ENCODE data around the gene PLEKHS1.

Gene PLEKHS1

DNA sequence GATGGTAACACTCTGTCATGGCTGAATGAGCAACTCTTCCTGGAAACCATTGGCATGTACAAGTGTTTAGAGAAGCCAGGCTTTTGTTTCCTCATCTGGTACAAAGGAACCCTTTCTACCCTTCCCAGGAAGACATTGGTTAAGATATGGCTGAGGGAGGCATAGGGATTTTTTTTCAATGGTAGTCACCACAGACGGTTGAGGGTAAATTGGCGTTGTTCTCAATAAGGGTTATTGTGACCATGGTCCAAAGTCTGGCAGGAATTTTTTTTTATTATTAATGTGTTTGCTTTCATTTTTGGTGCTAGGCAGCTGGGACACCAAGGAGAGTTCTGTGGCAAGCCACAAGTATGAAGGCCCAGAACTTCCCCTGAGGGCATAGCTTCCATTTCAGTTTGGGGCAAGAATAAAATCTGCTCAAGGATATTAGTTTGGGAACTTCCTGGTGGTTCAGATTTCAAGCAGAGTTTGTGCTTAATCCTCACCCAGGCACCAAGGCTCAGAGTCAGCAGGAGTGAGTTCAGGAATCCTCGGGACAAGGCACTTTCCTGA lies at the start of gene PLEKHS1:
PLEKHS1 (plus strand) TSS at position 502 of the 552 bp plus-strand sequence. CDS start 3,596 bp downstream, outside the sequence.
- no peak for DNase-seq

DNA sequence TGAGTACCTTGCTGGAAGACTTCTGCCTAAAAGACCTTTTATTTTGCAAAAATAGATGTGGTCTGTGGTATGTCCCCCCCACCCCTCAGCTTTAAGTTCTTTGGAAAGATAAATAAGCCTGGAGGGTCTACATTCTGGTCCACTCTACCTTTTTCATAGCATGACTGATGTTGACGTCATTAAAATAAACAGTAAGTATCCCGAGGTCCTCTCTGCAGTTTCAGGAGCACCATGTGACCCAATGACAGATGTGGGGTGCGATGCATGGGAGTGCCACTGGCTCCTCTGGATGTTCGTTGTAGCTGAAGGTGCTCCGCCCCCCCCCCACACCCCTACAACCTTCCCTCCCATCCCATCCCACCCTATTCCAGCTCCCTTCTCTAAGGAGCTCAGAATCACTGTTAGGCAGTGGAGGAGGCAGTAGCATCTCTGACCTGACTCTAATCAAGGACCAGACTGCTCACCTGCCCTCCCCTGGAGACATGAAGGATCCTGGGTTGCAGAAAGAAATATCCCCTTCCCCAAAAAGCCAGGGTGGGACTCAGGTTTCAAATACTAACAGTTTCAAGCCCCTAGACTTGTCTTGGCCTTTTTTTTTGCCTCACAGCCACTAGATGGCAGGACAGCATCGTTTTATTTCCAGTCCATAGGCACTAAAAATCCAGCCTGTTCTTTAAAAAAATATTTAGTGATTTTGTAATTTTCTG lies 46.7 kb upstream of the PLEKHS1 start:
- peak in 1 of 2 donors; percentile 15 for DNase-seq

DNA sequence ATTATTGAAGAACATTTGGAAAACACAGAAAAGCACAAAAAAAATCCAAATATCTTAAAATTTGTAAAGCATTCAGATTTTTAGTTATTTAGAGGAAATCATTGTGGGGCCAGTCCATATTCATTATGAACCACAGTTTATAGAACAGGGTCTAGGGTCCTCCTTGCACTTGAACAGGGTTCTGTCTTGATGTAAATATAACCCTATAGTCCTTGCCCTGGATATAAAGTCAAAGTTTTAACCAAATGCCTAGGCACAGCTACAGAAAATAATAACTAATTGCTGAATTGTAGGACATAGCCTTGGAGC lies 46.2 kb upstream of the PLEKHS1 start:
- DNase-seq, result no peak

DNA sequence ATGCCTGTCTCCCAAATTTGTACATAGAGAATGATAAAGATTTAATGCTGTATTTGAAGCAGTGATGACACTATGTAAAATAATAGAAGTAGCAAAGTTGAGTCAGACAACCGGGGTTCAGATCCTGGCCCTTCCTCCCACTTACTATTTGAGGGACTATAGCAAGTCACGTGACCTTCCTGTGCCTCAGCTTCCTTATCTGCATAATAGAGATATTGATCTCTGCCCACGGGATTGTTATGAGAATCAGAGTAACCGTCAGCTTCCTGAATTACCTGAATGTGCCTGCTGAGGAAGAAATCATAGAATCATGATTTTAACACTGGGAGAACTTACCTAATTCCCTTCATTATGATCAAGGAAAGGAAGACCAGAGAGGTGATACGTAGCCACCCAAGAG lies 44.9 kb upstream of the PLEKHS1 start:
- no peak for DNase-seq

DNA sequence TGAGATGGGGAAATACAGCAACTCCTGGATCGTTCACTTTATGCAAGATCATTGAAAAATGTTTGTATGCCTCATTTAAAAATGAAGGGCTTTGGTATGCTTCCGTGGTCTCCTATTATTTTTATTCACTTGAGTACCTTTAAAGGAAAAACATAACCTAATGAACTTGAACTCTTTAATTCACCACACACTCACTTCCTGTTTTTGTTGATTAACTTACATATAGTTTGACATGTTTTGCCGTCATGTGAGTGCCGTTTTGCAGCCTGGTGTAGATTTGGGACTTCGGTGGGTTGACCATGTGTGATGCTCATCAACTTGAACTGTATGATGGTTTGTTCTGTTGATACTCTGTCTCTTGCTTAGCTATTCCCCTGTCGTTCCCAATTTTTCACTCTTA lies 42.8 kb upstream of the PLEKHS1 start:
- DNase-seq, result no peak

GRCh38 chr10:113709221-113709838 lies 42.2 kb upstream of the PLEKHS1 start:
- DNase-seq, result no peak

DNA sequence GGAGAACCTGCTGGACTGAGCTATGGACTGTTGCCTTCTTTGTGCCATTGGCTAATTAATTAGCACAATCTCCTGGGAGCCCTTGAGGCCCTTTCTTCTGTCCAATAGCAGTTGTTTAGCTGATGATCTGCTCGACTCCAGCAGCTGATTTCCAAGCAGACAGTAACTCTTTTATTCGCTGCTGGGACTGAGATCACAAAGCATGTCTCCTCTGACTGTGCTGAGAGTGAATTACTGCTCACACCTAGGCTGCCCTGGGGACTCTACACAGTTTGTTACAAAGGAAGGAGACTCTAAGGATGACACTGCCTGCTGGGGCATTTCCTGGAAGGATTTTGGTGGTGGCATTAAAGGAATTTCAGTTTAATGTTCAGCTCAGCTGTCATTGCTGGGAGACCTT lies 40.3 kb upstream of the PLEKHS1 start:
- no peak for DNase-seq

GRCh38 chr10:113712024-113712423 lies 39.5 kb upstream of the PLEKHS1 start:
- DNase-seq, result no peak

DNA sequence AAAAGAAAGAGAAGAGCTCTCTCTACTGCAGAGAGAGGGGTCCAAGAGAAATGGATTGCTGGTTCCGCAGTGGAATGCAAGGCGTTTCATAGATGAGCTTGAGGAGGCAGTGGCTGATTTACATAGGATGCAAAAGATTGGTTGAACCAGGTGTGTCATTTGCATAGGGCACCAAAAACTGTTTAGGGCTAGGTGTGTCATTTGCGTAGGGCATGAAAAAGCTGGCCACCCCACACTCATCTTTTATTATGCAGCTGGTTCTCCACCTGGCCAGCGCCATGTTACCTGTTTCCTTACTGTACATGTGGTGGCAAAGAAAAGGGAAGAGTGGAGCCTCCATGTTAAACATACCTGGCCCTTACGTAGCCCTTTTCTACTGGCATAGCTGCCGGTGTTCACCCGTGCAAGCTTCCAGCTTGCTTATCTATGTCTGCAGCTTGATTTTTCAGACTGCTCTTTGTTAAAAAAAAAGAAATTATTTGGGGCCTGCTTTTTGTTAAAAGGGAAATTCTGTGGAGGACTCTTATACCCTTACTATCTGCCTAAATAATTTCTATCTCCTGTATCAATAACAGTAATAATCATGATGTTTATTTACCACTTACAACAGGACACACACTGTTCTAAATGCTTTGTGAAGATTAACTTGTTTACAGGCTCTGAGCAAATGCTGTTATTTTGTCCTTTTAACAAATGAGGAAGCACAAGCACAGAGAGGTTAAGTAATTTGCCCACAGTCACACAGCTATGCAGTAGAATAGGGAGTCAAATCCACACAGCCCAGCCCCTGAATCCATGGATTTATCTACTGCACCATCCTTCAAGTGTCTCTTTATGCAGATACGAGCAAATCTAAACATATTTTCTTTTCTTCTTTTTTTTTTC lies 38.5 kb upstream of the PLEKHS1 start:
- DNase-seq, result no peak

DNA sequence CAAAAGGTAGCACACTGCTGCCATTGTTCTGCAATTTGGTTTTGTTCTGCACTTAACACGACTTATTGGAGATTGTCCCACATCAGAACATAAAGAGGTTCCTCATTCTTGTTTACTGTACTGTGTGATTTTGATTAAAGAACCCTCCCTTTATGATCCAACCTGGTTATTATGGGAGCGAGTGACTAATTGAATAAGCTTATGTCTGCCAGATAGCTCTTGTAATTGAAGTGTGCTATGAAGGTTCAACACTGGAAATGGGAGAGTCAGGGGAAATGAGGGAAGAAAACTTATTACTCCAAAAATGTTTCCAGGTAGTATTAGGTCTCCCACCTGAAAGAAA lies 37.9 kb upstream of the PLEKHS1 start:
- DNase-seq, result no peak

DNA sequence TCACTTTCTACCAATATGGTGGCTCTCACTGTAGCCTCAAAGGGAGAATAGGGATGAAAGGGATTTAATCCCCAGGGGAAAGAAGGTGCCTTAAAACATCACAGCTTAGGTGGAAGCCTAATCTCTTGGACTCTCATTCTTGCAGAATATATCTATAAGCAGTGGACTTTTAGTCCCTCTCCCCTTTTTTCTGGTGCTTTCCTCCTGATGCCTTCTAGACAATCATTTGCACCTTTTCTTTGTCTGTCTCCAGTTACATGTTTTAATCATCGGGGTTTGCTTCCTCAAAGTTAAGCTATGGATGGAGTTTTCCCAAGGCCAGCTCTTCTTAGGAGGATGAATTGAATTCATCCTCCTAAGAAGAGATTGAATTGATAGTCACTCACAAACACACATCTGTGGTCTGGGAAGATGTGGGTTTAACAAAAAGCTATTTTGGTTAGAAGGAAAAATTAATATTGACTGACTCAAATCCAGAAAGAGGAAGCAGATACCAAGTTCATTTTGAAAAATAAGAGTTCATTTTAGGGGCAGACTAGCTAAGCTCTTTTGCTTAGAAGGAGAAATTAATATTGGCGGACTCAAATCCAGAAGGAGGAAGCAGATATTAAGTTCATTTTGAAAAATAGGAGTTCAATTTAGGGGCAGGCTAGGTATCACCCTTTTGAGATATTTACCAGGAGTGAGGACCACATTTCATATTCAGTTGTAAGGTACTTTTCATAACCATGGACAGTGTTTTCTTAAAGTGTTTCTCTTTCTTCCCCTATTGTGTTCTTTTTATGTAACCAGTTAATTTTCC lies 35.2 kb upstream of the PLEKHS1 start:
- no peak for DNase-seq

GRCh38 chr10:113718969-113719822 lies 32.3 kb upstream of the PLEKHS1 start:
- DNase-seq, result no peak

- no peak for DNase-seq
Observed at GRCh38 chr10:113720386-113720785, 31.1 kb upstream of the PLEKHS1 start.

GRCh38 chr10:113732160-113732881 lies 19.2 kb upstream of the PLEKHS1 start:
- no peak for DNase-seq

- DNase-seq, result no peak
Observed at GRCh38 chr10:113732966-113733365, 18.5 kb upstream of the PLEKHS1 start.

GRCh38 chr10:113733635-113734034 lies 17.8 kb upstream of the PLEKHS1 start:
- DNase-seq, result no peak

DNA sequence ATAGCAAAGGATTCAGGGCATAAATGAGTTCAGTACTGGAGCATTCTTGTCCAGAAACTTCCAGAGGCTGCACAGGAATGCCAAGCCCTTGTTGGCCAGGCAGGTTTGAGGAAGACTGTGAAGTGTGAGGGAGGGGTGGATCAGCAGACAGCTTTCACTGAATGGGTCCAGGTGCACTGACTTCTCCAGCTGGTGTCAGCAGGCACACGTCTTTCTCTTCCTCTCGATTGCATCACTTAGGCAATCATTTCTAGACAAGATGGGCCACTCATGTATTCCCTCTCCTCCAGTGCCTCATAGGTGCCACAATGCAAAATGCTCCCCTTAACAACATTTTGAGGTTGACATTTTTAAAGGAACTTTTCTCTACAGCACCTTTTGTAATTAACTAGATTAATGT lies 15.6 kb upstream of the PLEKHS1 start:
- no peak for DNase-seq

DNA sequence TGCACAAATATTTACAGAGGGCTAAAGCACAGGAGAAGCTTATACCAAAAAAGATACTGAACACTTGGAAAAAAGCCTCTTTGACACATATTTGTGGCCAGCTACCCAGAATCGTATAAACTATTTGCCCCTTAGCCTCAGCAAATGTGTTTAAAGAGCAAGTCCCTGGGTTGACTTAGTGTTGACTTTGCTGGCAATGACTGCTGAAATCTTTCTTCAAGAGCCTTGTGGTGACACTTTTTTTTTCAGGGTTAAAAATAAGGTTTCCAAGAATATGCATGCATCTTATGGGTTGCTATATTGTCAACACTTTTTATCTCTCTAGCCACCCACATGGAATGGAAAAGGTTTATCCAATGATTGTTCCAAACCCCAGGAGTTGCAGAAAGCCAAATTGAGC lies 14.9 kb upstream of the PLEKHS1 start:
- no peak for DNase-seq

DNA sequence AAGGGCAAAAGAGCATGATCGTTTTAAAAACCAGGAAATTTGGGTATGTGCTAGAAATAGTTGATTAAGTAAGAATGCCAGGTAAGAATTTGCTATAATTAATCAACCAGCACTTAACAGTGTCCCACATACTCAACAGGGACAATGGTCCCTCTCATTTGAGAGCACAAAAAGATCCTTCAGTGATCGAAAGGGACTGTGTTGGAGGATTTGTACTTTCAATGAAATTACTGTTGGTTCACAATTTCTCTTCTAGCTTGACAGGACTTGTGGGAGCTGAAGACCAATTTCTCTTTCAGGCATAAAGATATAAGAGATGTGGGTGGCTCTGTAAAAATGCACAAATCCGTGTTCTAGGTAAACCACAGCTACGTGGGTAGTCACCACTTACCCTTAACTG lies 12.5 kb upstream of the PLEKHS1 start:
- no peak for DNase-seq

GRCh38 chr10:113739577-113739976 lies 11.9 kb upstream of the PLEKHS1 start:
- DNase-seq, result no peak

DNA sequence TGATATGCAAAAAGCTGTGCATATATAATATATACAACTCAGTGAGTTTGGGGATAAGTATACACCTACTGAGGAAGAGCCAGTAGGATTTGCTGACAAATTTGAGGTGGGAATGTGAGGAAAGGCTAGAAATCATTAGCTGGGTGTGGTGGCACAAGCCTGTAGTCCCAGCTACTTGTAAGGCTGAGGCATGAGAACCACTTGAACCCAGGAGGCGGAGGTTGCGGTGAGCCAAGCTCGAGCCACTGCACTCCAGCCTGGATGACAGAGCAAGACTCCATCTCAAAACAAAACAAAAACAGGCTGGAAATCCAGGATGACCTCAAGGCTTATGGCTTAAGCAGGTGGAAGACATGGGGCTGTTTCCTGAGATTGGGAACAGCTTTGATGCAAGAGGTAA lies 10.6 kb upstream of the PLEKHS1 start:
- DNase-seq, result no peak

Measured in activated CD4-positive, alpha-beta T cell treated with anti-CD3 and anti-CD28 coated beads for 4 hours (primary cell).